C4-2B (cell line): ENCODE results near the gene HAGH.

Source experiments
- H3K27ac ChIP-seq: fragments of 450-650 bp; 2 replicates; pipeline ENCODE4 v1.5.1; 2017
- CTCF ChIP-seq: fragments of 450-650 bp; conservative IDR thresholded peaks from 2 replicates; pipeline ENCODE4 v1.5.1; 2017; ENCODE audit warnings: mild to moderate bottlenecking
- ZFX ChIP-seq: fragments of 450-650 bp; IDR thresholded peaks from 2 replicates; pipeline ENCODE4 v1.6.1; 2017

HAGH gene

GRCh38 chr16:1792836-1793577 is 33.6 kb downstream of the HAGH start:
- H3K27ac ChIP-seq: no peak overlapping the region
- TF ChIP-seq CTCF: no peak
- TF ChIP-seq ZFX: no peak

- H3K27ac ChIP-seq: no peak overlapping the region
- TF ChIP-seq CTCF: no peak
- TF ChIP-seq ZFX: no peak
Measured at GRCh38 chr16:1791943-1792812, 34.4 kb downstream of the HAGH start.

GRCh38 chr16:1791256-1791942 is 35.2 kb downstream of the HAGH start:
- H3K27ac ChIP-seq: no peak overlapping the region
- TF ChIP-seq CTCF (no peak), ZFX (no peak)

- no peak overlapping the region for H3K27ac ChIP-seq
- TF ChIP-seq CTCF: no peak
- TF ChIP-seq ZFX: no peak
Measured at GRCh38 chr16:1790611-1791255, 35.9 kb downstream of the HAGH start.

- no peak overlapping the region for H3K27ac ChIP-seq
- TF ChIP-seq ZFX (no peak), CTCF (no peak)
Measured at GRCh38 chr16:1790261-1790610, 36.4 kb downstream of the HAGH start.

- TF ChIP-seq ZFX (no peak), CTCF (no peak)
- no peak overlapping the region for H3K27ac ChIP-seq
Measured at GRCh38 chr16:1789643-1790045, 37.0 kb downstream of the HAGH start.
